HG03558 (cell line): ENCODE data around the gene RPL12.

ENCODE experiments used
- ATAC-seq: cut with Tn5 transposase; IDR thresholded peaks from one replicate; pipeline ENCODE4 v1.9.1; 2021; ENCODE audit warnings: moderate number of reproducible peaks; ENCODE audit not compliant: unreplicated experiment; ENCODE audit errors: extremely low read depth

RPL12 gene

GRCh38 chr9:127407492-127407843 is 43.7 kb downstream of the RPL12 start:
- ATAC-seq: no peak

DNA sequence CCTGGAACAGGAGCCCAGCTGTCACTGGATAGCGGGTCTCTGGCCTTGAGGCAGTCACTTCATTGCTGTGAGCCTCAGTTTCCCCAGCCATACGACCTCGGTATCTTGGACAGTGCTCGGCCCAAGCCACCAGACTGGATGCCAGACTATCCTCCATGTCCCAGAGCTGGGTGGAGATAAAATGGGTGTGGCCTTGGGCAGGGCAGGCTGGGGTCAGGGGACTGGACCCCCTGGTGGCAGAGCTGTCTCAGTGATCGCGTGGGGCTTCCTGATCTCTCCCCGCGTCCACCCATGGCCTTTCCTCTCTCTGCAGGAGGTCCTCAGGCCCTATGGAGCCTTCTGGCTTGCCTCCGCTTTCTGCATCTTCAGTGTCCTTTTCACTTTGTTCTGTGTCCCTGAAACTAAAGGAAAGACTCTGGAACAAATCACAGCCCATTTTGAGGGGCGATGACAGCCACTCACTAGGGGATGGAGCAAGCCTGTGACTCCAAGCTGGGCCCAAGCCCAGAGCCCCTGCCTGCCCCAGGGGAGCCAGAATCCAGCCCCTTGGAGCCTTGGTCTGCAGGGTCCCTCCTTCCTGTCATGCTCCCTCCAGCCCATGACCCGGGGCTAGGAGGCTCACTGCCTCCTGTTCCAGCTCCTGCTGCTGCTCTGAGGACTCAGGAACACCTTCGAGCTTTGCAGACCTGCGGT is 44.3 kb downstream of the RPL12 start:
- ATAC-seq: no peak

DNA sequence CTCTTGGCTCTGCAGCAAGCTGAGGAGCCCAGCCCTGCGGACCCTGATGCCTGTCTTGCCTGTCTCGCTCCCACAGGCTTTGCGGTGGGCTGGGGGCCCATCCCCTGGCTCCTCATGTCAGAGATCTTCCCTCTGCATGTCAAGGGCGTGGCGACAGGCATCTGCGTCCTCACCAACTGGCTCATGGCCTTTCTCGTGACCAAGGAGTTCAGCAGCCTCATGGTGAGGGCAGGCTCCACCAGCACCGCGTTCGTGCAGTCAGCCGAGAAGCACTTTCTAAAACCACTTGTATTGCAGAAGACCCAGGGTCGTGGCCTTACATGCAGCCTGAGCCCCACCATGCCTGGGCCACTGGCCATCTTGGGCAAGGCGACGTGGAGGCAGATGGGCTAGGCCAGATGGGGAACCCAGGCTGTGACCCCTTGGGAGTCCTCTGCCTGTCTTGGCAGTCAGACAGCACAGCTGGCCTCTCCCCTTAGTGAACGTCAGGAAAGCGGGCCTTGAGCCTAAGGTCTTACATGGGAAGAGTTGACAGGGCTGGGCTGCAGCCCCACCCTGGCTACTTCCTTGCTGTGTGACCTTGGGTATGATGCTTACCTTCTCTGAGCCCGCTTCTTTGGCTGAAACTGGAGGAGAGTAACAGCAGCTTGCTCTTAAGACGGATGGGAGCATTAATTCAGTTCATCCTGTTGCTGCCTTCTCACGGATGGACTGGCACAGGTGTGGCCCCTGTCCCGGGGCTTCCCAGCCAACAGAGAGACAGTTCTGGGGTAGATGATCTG is 45.7 kb downstream of the RPL12 start:
- ATAC-seq: no peak

- ATAC-seq: no peak
These were observed 46.6 kb downstream of the RPL12 start for GRCh38 chr9:127404631-127405030.

DNA sequence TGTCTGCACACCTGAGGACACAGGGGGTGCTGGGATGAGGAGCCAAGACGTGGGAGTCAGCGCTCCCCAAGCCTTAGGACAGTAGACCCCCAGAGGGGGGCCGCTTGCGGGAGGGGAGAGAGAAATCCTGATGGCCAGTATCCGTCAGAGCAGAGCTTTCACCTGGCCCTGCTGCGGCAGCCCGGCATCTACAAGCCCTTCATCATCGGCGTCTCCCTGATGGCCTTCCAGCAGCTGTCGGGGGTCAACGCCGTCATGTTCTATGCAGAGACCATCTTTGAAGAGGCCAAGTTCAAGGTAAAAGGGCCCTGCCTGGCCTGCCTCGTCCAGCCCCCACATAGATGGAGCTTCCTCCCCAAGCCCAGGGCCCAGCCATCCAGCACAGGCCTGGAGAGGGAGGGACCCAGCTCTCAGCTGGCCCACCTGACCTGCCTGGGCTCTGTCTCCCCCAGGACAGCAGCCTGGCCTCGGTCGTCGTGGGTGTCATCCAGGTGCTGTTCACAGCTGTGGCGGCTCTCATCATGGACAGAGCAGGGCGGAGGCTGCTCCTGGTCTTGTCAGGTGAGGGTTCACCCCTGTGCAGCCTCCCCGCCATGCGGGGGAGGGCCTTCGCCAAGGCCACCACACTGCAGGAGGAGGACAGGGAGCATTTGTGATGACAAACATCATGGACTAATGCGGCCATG is 47.6 kb downstream of the RPL12 start:
- no peak for ATAC-seq

DNA sequence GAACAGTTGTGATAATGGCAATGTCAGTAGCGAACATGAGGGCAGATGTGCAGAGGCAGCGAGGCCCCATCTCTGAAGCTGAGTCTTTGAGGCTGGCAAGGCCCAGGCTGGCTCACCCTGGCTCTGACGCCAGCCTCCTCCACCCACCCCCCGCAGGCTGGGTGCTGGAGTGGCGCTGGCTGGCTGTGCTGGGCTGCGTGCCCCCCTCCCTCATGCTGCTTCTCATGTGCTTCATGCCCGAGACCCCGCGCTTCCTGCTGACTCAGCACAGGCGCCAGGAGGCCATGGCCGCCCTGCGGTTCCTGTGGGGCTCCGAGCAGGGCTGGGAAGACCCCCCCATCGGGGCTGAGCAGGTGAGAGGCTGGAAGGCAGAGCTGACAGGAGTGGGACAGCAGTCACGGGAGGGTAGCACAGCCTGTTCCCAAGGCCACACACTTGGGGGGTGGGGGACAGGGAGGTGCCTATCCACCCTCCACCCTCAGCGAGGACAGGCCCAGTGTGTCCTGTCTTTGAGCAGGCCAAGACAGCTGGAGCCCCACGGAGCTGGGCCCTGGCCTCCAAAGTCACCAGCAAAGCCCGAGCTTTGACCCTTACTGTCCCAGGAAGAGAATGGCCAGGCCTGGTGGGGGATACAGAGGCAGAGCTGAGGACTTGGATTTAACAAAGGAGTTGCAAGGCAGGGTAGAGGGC is 48.7 kb downstream of the RPL12 start:
- ATAC-seq: no peak

- ATAC-seq: no peak
These were observed 51.4 kb downstream of the RPL12 start for GRCh38 chr9:127399736-127400269.

- no peak for ATAC-seq
These were observed 52.3 kb downstream of the RPL12 start for GRCh38 chr9:127398715-127399400.

- no peak for ATAC-seq
These were observed 52.9 kb downstream of the RPL12 start for GRCh38 chr9:127398275-127398647.
